OCI-LY3 (cell line): Measurements from ENCODE around the gene INVS.
A peak's percentile ranks its signal among the peaks of the same experiment; 100 is the strongest.

Experiments used
- H2AFZ ChIP-seq: fragments of 200-600, 300-600 bp; shearing (Covaris generic); 2 replicates; pipeline ENCODE4 v1.6.0; 2014; ENCODE audit warnings: antibody characterized with exemption, low read depth, low read length
- H3K27ac ChIP-seq: fragments of 200-600, 300-600 bp; sonication (generic); 2 replicates; pipeline ENCODE4 v1.5.1; 2014; ENCODE audit warnings: mild to moderate bottlenecking, low read length, moderate library complexity, mixed read lengths
- H3K27me3 ChIP-seq: fragments of 200-600, 300-600 bp; sonication (generic); 2 replicates; pipeline ENCODE4 v1.6.1; 2014; ENCODE audit warnings: low read depth, low read length, mixed read lengths
- H3K36me3 ChIP-seq: fragments of 200-600, 300-600 bp; sonication (generic); replicated peaks from 2 replicates; pipeline ENCODE3; 2014; ENCODE audit warnings: low read depth, low read length, mixed read lengths
- H3K4me1 ChIP-seq: fragments of 300-600, 200-600 bp; sonication (generic); 2 replicates; pipeline ENCODE4 v1.6.1; 2014; ENCODE audit warnings: low read length, mixed read lengths
- H3K4me2 ChIP-seq: fragments of 200-600, 300-600 bp; sonication (generic); 2 replicates; pipeline ENCODE4 v1.6.1; 2014; ENCODE audit warnings: low read length, mixed read lengths
- H3K4me3 ChIP-seq: fragments of 300-600, 200-600 bp; sonication (generic); 2 replicates; pipeline ENCODE4 v1.5.1; 2014; ENCODE audit warnings: antibody characterized with exemption, mild to moderate bottlenecking, low read length, moderate library complexity
- H3K79me2 ChIP-seq: fragments of 300-600, 200-600 bp; shearing (Covaris generic); 2 replicates; pipeline ENCODE4 v1.6.1; 2014; ENCODE audit warnings: mild to moderate bottlenecking, low read length, mixed read lengths
- H3K9ac ChIP-seq: fragments of 300-600, 200-600 bp; shearing (Covaris generic); 2 replicates; pipeline ENCODE4 v1.6.0; 2014; ENCODE audit warnings: mild to moderate bottlenecking, low read length, moderate library complexity
- H3K9me3 ChIP-seq: fragments of 200-600, 300-600 bp; shearing (Covaris generic); 2 replicates; pipeline ENCODE4 v1.6.1; 2014; ENCODE audit warnings: low read length, mixed read lengths; ENCODE audit not compliant: insufficient read depth
- H4K20me1 ChIP-seq: fragments of 200-600, 300-600 bp; sonication (generic); 2 replicates; pipeline ENCODE4 v1.6.1; 2016; ENCODE audit warnings: low read length, mixed read lengths; ENCODE audit not compliant: insufficient read depth
- CTCF ChIP-seq: fragments of 200-600, 300-600 bp; sonication (generic); IDR thresholded peaks from 2 replicates; pipeline ENCODE4 v1.5.1; 2014; ENCODE audit warnings: antibody characterized with exemption, low read length, low read depth
- EZH2phosphoT487 ChIP-seq: fragments of 200-600 bp; shearing (Covaris generic); IDR thresholded peaks from 2 replicates; pipeline ENCODE4 v1.6.1; 2018; ENCODE audit warnings: antibody characterized with exemption, mixed run types, low read depth

Gene INVS

GRCh38 chr9:100216178-100216787 lies 117.2 kb downstream of the INVS start:
- Histone ChIP-seq H3K4me3 (no peak overlapping the region), H3K79me2 (no peaks in the 10 kb centered on the region), H3K9me3 (no peaks in the 10 kb centered on the region), H3K4me1 (peaks cover 20% of the 10 kb centered on the region), H3K27me3 (no peaks in the 10 kb centered on the region), H3K9ac (no peak overlapping the region), H4K20me1 (no peaks in the 10 kb centered on the region), H2AFZ (no peak overlapping the region), H3K36me3 (no peaks in the 10 kb centered on the region), H3K27ac (no peak overlapping the region), H3K4me2 (no peak overlapping the region)
- no peak for TF ChIP-seq EZH2phosphoT487
- TF ChIP-seq CTCF, result peak; percentile 85

- Histone ChIP-seq H3K9ac (no peak overlapping the region), H2AFZ (no peak overlapping the region), H3K4me2 (no peak overlapping the region)
Measured at GRCh38 chr9:100217536-100217935, 118.5 kb downstream of the INVS start.

GRCh38 chr9:100219347-100219746 lies 120.3 kb downstream of the INVS start:
- Histone ChIP-seq H4K20me1 (no peaks in the 10 kb centered on the region), H3K4me1 (peaks cover 29% of the 10 kb centered on the region), H3K4me3 (peak overlapping the region; percentile 30), H3K27ac (no peak overlapping the region), H3K79me2 (no peaks in the 10 kb centered on the region), H3K36me3 (no peaks in the 10 kb centered on the region), H3K27me3 (no peaks in the 10 kb centered on the region), H3K9ac (no peak overlapping the region), H3K9me3 (no peaks in the 10 kb centered on the region), H2AFZ (no peak overlapping the region), H3K4me2 (peak overlapping the region; percentile 60)
- TF ChIP-seq CTCF, result no peak
- no peak for TF ChIP-seq EZH2phosphoT487

More at GRCh38 chr9:100217536-100217935, 118.5 kb downstream of the INVS start:
- H3K36me3 ChIP-seq, result no peaks in the 10 kb centered on the region
- H4K20me1 ChIP-seq, result no peaks in the 10 kb centered on the region
- no peak overlapping the region for H3K4me3 ChIP-seq
- H3K4me1 ChIP-seq, result peaks cover 24% of the 10 kb centered on the region
- no peaks in the 10 kb centered on the region for H3K27me3 ChIP-seq
- H3K79me2 ChIP-seq, result no peaks in the 10 kb centered on the region
- H3K9me3 ChIP-seq, result no peaks in the 10 kb centered on the region
- H3K27ac ChIP-seq, result no peak overlapping the region
- TF ChIP-seq CTCF (no peak), EZH2phosphoT487 (no peak)

GRCh38 chr9:100220936-100221335 lies 121.9 kb downstream of the INVS start:
- H3K27ac ChIP-seq, result no peak overlapping the region
- no peak overlapping the region for H2AFZ ChIP-seq
- TF ChIP-seq CTCF, result no peak
- no peak for TF ChIP-seq EZH2phosphoT487
- H3K9me3 ChIP-seq, result no peaks in the 10 kb centered on the region
- H3K36me3 ChIP-seq, result no peaks in the 10 kb centered on the region
- H3K27me3 ChIP-seq, result no peaks in the 10 kb centered on the region
- H3K9ac ChIP-seq, result no peak overlapping the region
- H3K4me2 ChIP-seq, result no peak overlapping the region
- no peak overlapping the region for H3K4me3 ChIP-seq
- H3K4me1 ChIP-seq, result peaks cover 31% of the 10 kb centered on the region
- no peaks in the 10 kb centered on the region for H3K79me2 ChIP-seq
- H4K20me1 ChIP-seq, result no peaks in the 10 kb centered on the region
